Endometrial microvascular endothelial cells (primary cell): ENCODE data around the gene POU3F4. TPM values are rescaled to one million over a fixed set of nuclear protein-coding genes. Genes with fewer than 3 reads are reported as not detected.

Experiments
- in situ Hi-C: cut with HindIII; loops from 2 replicates; pipeline ENCODE4 v1.10.0; 2017; ENCODE audit warnings: low sequenced_read_pairs, low pct_unique_long_range_greater_than_20kb; ENCODE audit errors: inconsistent ontology term
- total RNA-seq: library from RNA; depleted of rRNA; stranded (reverse); fragments of >200 nt; gene quantifications from one replicate; pipeline ENCODE4 v1.2.3, GENCODE V29; 2015; ENCODE audit errors: inconsistent ontology term

The POU3F4 gene
- not detected for total RNA-seq

DNA sequence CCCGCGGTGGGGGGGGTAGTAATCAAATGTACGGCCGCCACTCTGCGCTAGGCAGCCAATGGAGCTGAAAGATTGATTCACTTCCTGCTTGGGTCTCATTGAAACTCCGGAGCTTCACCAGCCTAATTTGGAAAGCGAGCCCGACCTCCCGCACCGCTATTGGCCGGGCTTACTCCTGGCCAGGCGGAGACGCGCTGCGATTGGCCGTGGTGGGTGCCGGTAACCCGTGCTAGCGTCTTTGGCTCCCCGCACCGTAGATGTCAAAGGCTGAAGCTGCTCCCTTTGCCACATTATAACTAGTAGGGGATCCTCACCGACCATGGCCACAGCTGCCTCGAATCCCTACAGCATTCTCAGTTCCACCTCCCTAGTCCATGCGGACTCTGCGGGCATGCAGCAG is at the start of gene POU3F4:
TSS of gene POU3F4 (plus strand) at position 285 of the 400 bp plus-strand sequence. CDS start at position 320, 35 bp downstream.
- in situ Hi-C loops = no loop called here

DNA sequence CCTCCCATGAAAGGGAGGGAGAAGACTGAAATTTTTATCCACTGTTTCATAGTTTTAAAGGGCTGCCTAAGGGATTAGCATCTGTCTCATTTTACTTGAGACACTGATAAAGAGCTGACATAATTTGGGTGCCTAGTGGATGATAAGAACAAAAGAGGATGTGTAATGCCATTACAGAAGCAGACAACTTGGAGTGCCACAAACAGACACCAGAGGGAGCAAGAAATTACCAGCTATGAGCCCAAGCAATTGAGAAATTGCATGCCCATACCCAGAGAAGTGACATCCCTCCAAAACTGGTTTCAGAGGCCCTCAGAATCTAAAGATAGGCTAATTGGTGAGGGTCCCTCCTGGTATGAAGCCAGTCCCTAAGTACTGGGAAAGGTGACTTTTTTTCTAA is 38.5 kb upstream of the POU3F4 start:
- in situ Hi-C loops = no loop called here

DNA sequence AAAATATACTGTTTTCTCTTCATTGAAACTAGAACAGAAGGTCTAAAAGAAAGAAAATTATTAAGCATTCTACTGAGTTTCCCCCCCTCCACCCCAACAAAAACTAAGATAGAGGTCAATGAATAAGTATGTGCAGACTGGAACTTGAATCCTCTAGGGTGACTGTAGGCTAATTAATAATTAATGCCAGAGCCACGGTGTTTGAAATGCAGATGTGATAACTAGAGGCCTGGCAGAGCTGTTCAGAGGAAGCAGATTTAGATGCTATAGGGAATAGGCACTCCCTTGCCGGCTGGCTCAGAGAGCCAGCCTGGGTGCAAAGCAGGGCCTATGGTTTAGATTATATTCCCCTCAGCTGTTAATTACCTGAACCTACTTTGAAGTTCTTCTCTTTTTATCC is 12.2 kb upstream of the POU3F4 start:
- in situ Hi-C loops = no loop called here

DNA sequence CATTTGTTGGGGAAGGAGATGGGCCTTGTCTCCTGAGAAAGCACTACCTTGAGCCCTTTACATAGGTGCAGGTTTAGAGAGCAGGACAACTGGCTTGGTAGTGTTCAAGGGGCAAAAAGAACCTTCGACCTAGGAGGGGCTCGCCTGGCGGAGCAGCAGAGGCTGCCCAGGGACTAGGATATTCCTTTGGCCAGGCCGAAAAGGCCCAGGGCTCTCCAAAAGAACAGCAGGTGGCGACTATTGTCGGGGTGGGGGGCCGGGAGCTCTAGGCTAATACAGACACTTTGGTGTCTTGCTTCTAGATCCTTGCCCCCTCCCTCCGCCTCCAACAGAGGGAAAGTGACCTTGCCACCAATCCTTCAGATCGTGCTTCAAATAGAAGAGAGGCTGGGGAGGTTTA is 7.1 kb upstream of the POU3F4 start:
- in situ Hi-C loops = no loop called here

DNA sequence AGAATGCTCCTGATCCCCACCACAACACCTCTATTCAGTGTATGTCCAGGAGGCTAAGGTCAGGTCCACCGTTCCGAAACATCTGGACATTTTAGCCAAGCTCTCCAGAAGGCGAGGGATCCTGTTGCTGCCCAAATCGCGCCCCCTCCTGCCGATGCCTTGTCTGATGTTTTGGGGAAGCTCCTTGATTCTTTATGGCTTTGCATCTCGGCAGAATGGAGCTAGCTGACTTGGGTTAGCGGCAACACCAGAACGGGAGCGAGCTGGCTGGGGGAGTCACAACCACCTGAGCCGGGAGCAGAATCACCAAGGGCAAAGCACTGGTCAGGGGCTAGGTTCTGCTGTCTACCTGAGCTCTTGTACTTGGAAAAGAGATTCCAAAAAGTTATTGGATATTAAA is 6.6 kb upstream of the POU3F4 start:
- in situ Hi-C loops = no loop called here

DNA sequence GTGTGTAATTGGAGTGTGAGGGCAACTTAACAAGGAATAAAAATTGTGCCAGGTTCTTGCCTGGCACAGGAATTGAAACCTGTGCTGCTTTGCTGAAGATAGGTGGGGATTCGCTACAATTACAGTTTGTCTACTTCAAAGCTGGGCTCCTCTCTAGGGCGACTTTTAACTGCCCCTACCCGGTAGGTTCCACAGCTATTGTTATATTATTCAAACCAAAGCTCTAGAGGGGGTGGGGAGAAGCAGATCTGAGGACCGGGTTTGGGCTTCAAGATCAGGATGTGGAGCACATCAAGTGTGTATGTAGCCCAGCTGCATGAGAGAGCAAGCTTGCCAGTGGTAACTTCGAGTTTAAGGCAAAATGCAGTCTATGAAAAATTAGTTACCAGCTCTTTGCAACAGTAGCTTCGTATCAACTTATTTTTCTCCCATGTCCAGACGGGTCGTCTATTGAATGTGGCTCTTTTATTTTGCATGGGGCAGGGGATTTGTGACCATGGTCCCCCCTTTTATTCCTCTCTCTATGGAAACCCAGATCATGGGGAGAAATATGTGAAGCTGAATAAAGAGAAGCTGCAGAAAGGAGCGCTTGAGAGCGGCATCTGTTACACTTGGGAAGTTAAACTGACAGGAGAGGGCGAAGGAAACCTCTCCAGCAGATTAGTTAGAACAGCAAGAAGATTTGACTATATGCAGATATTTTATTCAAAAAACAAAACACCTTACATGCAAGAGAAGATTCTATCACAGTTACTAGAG is 3.2 kb upstream of the POU3F4 start:
- in situ Hi-C loops = no loop called here

DNA sequence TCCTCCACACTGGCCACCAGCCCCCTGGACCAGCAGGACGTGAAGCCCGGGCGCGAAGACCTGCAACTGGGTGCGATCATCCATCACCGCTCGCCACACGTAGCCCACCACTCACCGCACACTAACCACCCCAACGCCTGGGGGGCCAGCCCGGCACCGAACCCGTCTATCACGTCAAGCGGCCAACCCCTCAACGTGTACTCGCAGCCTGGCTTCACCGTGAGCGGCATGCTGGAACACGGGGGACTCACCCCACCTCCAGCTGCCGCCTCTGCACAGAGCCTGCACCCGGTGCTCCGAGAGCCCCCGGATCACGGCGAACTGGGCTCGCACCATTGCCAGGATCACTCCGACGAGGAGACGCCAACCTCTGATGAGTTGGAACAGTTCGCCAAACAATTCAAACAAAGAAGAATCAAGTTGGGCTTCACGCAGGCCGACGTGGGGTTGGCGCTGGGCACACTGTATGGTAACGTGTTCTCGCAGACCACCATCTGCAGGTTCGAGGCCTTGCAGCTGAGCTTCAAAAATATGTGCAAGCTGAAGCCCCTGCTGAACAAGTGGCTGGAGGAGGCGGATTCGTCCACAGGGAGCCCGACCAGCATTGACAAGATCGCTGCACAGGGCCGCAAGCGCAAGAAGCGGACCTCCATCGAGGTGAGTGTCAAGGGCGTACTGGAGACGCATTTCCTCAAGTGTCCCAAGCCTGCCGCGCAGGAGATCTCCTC is 600 bp downstream of the POU3F4 start:
- in situ Hi-C loops = no loop called here

DNA sequence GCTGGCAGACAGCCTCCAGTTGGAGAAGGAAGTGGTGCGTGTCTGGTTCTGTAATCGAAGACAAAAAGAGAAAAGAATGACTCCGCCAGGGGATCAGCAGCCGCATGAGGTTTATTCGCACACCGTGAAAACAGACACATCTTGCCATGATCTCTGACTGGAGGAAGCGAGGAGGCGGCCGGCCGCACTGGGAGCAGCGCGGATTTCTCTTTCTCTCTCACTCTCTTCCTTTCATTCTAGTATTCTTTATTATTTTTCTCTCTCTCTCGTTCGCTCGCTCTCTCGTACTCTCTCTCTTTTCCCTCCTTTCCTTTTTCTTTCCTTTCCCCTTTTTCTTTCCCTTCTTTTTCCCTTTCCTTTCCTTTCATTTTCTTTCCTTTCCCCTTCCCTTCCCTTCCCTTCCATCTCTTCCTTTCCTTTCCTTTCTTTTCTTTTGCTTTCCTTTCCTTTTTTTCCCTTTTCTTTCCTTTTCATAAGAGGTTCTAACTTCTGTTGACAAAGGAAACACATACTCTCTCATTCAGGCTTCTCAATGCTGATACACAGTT is 1.2 kb downstream of the POU3F4 start:
- in situ Hi-C loops = no loop called here

DNA sequence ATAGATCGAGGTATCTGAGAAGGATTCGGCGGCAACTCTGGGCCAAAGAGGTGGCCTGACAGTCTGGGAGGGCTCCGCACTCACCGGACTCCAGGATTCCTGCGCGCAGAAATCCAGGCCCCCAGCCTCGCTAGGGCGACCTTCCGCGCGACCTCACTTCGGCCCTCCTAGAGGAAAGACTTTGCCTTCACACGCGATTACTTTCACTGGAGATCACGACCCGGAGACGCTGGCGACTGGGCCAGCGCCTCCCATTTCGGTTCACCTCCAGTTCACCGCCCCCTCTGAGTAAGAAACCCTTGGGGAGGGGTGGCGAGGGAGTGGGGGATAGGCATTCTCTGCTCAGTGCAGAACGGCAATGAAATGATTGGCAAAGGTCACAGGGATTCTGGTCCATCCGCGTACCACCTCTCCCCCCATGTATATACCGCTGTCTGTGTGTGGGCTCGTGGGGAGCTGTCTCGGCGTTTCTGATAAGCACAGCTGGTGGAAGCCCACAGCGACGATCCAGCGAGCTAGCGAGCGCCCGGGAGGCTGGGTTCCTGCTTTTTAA is 2.5 kb downstream of the POU3F4 start:
- in situ Hi-C loops = no loop called here

DNA sequence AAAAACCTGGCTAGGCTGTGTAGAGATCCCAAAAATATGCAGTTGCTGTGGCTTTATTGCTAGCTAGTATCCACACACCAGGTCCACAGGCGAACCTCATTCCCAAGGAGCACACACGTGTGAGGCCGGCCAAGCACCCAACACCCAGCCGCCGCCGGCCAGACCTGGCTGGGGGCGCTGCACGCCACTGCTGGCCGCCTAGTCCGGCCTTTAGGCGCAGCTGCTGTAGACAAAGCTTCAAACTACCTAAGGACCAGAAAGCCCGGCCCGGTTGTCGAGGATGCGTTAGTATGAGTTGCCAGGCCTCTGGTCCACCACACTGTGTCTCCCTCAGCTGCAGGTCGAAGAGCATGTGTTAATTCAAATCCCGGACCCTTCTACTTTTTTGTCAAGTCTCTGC is 3.1 kb downstream of the POU3F4 start:
- in situ Hi-C loops = no loop called here

DNA sequence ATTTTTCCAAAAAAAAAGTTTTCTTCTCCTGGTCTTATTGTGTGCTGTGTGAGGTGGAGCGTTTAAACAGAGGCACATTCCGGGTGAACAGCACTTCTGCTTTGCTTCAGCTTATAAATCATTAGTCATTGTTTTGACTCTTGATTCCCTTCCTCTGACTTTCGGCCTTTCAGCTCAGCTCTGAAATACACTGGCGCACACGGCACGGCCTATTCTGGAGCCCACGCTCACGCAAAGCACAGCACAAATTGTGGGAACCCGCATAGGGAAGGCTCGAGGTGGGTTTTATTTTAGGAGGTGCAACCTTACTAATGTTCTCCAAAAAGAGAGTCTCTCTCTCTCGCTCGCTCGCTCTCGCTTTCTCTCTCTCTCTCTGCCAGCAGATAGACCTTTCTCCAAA is 4.0 kb downstream of the POU3F4 start:
- in situ Hi-C loops = no loop called here

DNA sequence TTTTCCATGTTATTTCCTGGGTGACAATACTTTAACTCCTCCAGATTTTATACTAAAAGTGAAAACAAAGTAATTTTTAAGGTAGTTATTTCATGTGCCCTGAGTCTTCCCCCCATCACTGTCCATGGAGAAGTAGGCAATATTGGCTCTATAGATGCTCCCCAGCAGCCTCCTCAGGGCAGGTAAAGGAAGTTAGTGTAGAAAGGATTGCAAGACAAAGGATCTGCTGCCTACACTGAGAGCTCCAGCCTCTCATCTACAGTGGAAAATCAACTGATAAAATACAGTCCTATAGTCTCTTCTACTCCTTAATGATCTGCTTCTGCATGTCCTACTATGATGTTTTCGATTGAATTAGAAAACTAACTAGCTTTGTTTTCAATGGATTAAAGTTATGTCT is 8.5 kb downstream of the POU3F4 start:
- in situ Hi-C loops = no loop called here

DNA sequence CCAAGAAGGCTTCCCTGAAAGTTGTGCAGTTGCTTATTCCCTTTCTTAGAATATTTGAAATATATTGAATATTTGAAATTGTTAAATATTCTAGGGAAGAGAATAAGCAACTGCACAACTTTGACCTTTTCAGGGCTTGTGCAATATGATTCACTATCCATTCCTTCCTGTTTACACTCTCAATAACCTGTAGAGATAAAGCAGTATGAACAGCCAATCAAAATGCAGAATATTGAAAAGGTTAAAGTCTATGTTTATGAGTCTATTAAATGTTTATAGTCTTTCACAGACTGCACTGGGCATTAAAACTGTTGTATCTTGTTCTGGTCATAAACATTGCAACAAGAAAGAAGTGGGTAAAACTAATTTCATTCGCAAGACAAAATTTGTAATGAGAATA is 13.8 kb downstream of the POU3F4 start:
- in situ Hi-C loops = no loop called here

DNA sequence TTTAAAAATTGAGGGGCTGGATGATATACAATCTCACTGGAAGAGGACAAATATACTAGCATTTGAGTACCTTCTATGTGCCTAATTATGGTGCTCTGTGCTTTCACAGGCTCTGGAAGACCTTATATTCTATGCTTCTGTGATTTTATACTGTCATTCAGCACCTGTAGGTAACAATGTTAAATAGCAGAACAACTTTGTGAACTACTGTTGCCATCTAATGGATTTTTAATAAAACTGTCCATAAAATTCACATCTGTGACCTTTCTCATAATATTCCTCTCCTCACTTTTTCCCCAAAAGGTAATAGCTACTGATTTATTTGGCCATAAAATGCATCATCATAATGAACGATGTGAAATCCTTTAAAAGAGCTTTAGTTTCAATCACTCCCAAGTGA is 21.9 kb downstream of the POU3F4 start:
- in situ Hi-C loops = no loop called here

DNA sequence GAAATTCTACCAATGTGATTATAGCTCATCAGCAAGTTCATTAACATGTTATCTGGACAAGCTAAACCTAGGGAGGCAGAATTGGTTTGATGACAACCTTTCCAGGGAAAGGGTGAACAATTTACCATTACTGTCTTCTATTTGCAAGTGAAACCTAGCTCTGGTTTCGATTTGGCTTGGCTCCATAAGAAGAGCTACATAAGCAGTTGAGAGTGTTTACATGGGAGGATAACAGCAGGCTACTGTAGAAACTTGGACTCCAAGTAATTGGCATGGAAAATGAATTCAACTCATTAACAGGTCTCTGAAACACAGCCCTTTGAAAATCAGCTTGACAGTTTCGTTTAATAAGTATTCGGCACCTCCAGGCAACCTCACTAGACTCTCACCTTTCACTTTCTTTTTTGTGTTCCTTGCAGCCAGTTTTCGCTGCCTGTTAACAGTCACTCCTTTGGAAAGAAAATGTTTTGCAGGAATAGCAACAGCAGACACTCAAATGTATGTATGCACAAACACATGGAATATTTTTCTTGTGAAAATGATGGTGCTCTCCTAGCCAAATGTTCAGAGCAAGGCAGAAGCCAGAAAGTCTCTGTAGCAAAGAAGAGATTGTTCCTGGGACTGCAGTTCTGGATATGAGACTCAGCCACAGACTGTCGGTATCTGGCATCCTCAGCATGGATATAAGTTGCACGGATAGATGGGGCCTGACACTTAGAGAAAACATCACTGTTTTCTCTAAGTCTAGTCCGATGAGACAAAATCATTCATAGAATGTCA is 27.5 kb downstream of the POU3F4 start:
- in situ Hi-C loops = no loop called here
